ENCODE measurements around the gene TRIP10. TPM values are rescaled to one million over a fixed set of nuclear protein-coding genes. Genes with fewer than 3 reads are reported as not detected.

The TRIP10 gene
- total and polyA plus RNA-seq, 2 of the 13 experiments (the other 11 are each of a cell fraction or from before 2014, with no cell fraction given) = 32.5 to 33.2 TPM

- TF ChIP-seq ZNF687 (CRISPR knock-in tag; IDR thresholded peaks at IDR 0.05) = peak; percentile 82
- TF ChIP-seq SNAI1 (CRISPR knock-in tag; IDR thresholded peaks at IDR 0.05; ENCODE audit: borderline replicate concordance) = no peak
- TF ChIP-seq RAD21 (CRISPR knock-in tag; IDR thresholded peaks at IDR 0.05) = peak; percentile 35; the same call in 1 of the 2 replicates
- no peak for TF ChIP-seq FOXP4 (CRISPR knock-in tag; IDR thresholded peaks at IDR 0.05)
- peak; percentile 52; the same call in 1 of the 2 replicates for TF ChIP-seq CREM (IDR thresholded peaks at IDR 0.05)
- no peak for TF ChIP-seq CREM (CRISPR knock-in tag; IDR thresholded peaks at IDR 0.05)
- peak; percentile 19 for TF ChIP-seq SKI (IDR thresholded peaks at IDR 0.05; ENCODE audit: partially characterized antibody)
- TF ChIP-seq ZNF138 (CRISPR knock-in tag; IDR thresholded peaks at IDR 0.05; ENCODE audit: low read depth) = 0 out of 2 replicates have a peak, but pooled peaks have one; percentile 63
- TF ChIP-seq TAF1 (CRISPR knock-in tag; IDR thresholded peaks at IDR 0.05) = peak; percentile 79
- TF ChIP-seq ZNF605 (CRISPR knock-in tag; IDR thresholded peaks at IDR 0.05) = peak; percentile 84
- 0 out of 2 replicates have a peak, but pooled peaks have one; percentile 22 for TF ChIP-seq HIVEP1 (CRISPR knock-in tag; IDR thresholded peaks at IDR 0.05)
- no peak for TF ChIP-seq ZNF557 (CRISPR knock-in tag; IDR thresholded peaks at IDR 0.05)
- TF ChIP-seq PCBP2 (optimal IDR thresholded peaks at IDR 0.05; ENCODE audit: low read depth, low read length, poor library complexity, severe bottlenecking) = no peak
- TF ChIP-seq ZNF17 (CRISPR knock-in tag; IDR thresholded peaks at IDR 0.05) = no peak
- TF ChIP-seq ZBTB26 (CRISPR knock-in tag; IDR thresholded peaks at IDR 0.05; ENCODE audit: borderline replicate concordance) = peak; percentile 35; the same call in 1 of the 2 replicates
- TF ChIP-seq NR2F2 (IDR thresholded peaks at IDR 0.05; ENCODE audit: borderline replicate concordance, low read depth) = no peak
- TF ChIP-seq CENPX (CRISPR knock-in tag; IDR thresholded peaks at IDR 0.05) = no peak
- TF ChIP-seq FOXK2 (IDR thresholded peaks at IDR 0.05) = no peak
- no peak for TF ChIP-seq IKZF4 (CRISPR knock-in tag; IDR thresholded peaks at IDR 0.05; ENCODE audit: borderline replicate concordance, low read depth, not compliant biosample characterization)
- TF ChIP-seq ZNF180 (CRISPR knock-in tag; IDR thresholded peaks at IDR 0.05; ENCODE audit: borderline replicate concordance, low read depth) = no peak
- no peak for TF ChIP-seq BHLHE40 (IDR thresholded peaks at IDR 0.05; ENCODE audit: low read length)
- TF ChIP-seq NFYB (CRISPR knock-in tag; IDR thresholded peaks at IDR 0.05) = peak; percentile 36; the same call in 1 of the 2 replicates
- TF ChIP-seq SRSF4 (IDR thresholded peaks at IDR 0.05; ENCODE audit: low read depth, low read length, poor library complexity, severe bottlenecking) = no peak
- TF ChIP-seq ZNF709 (CRISPR knock-in tag; IDR thresholded peaks at IDR 0.05) = no peak
Measured at GRCh38 chr19:6718741-6719539, 20.5 kb upstream of the TRIP10 start (continued).

Measured in HepG2 (cell line).